ENCODE data around the gene KRT83. TPM values are rescaled to one million over a fixed set of nuclear protein-coding genes. Genes with fewer than 3 reads are reported as not detected.
A peak's percentile ranks its signal among the peaks of the same experiment; 100 is the strongest.
"Not testable (repeated sequence)": the region's sequence is repeated elsewhere in the genome, so short reads cannot be mapped to it uniquely, and the experiment has no call there.

The KRT83 gene
- total RNA-seq, 3 donors from 2014 or later: not detected

- Histone ChIP-seq H3K4me1 (ENCODE audit: low read depth) (peaks cover 8% of the 10 kb centered on the region), H3K4me3 (no peak overlapping the region), H3K9me3 (no peaks in the 10 kb centered on the region), H3K36me3 (ENCODE audit: low read depth) (no peaks in the 10 kb centered on the region)
- ATAC-seq: no peak
- no peak for DNase-seq
- no peak for TF ChIP-seq CTCF (IDR thresholded peaks at IDR 0.05)
- intact Hi-C loops (cut with DNase I, micrococcal nuclease): no loop called here
These were observed 14.5 kb downstream of the KRT83 start for GRCh38 chr12:52306731-52307130.

- Histone ChIP-seq H3K9me3 (no peaks in the 10 kb centered on the region), H3K4me1 (ENCODE audit: low read depth) (peaks cover 8% of the 10 kb centered on the region), H3K4me3 (no peak overlapping the region), H3K36me3 (ENCODE audit: low read depth) (no peaks in the 10 kb centered on the region)
- ATAC-seq (no peak), DNase-seq (no peak)
- intact Hi-C loops (cut with DNase I, micrococcal nuclease): no loop called here
- TF ChIP-seq CTCF (IDR thresholded peaks at IDR 0.05): no peak
These were observed 15.1 kb downstream of the KRT83 start for GRCh38 chr12:52305921-52306705.

GRCh38 chr12:52304941-52305411 lies 16.2 kb downstream of the KRT83 start:
- H3K4me3 ChIP-seq; DNase-seq; H3K9me3 ChIP-seq; intact Hi-C loops (cut with DNase I, micrococcal nuclease); H3K4me1 ChIP-seq (ENCODE audit: low read depth); H3K36me3 ChIP-seq (ENCODE audit: low read depth): not testable (repeated sequence)
- ATAC-seq: peak; percentile 4

- H3K36me3 ChIP-seq (ENCODE audit: low read depth); H3K9me3 ChIP-seq; intact Hi-C loops (cut with DNase I, micrococcal nuclease); DNase-seq; H3K4me1 ChIP-seq (ENCODE audit: low read depth); ATAC-seq; H3K4me3 ChIP-seq: not testable (repeated sequence)
These were observed 18.8 kb downstream of the KRT83 start for GRCh38 chr12:52302242-52302914.

- intact Hi-C loops (cut with DNase I, micrococcal nuclease); DNase-seq; ATAC-seq; H3K4me3 ChIP-seq; H3K9me3 ChIP-seq; H3K36me3 ChIP-seq (ENCODE audit: low read depth); H3K4me1 ChIP-seq (ENCODE audit: low read depth): not testable (repeated sequence)
These were observed 19.5 kb downstream of the KRT83 start for GRCh38 chr12:52301721-52302120.

- ATAC-seq (no peak), DNase-seq (no peak)
- H3K36me3 ChIP-seq (ENCODE audit: low read depth): no peaks in the 10 kb centered on the region
- no peaks in the 10 kb centered on the region for H3K4me1 ChIP-seq (ENCODE audit: low read depth)
- H3K9me3 ChIP-seq: no peaks in the 10 kb centered on the region
- TF ChIP-seq CTCF (IDR thresholded peaks at IDR 0.05): no peak
- intact Hi-C loops (cut with DNase I, micrococcal nuclease): no loop called here
- no peak overlapping the region for H3K4me3 ChIP-seq
These were observed 20.2 kb downstream of the KRT83 start for GRCh38 chr12:52300796-52301691.
